Uterus (tissue), 2 donors: ENCODE results near the gene MAGI3.

Experiments used
- POLR2A ChIP-seq, 2 donors: fragments of 450-650 bp; IDR thresholded peaks; one replicate each; pipeline ENCODE4 v1.6.1; 2016; ENCODE audit warnings: antibody characterized with exemption in 2 of 2, mild to moderate bottlenecking in 1 of 2, moderate library complexity in 1 of 2
- TF ChIP-seq, protein P1 (sequence below), 4 experiments: fragments of 200-600 bp in 2 of 4; fragments of 450-650 bp in 2 of 4; sonication (generic) in 2 of 4; IDR thresholded peaks; one replicate each; pipeline ENCODE4 v1.5.1; 2016 to 2019; ENCODE audit warnings: antibody characterized with exemption in 4 of 4, mild to moderate bottlenecking in 2 of 4, moderate library complexity in 1 of 4

DNA sequence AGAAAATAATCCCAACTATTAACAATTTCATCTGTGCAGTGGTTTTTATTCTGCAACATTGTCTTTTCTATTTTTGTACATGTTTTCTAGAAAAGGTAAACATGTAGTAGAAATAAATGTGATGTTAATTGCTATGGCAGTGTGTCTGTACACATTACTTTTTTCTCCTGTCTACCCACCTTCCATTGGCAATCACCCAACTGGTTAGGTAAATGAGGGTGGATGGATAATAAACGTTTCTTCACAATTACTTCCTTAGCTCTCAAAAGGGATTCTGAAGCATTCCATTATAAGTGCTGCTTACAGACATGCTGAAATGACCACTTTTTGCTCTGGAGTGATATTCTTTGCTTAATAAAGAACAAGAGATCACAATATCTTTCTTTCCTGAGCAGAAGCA, 61.4 kb downstream of the MAGI3 start:
- no peak for TF ChIP-seq POLR2A (IDR thresholded peaks at IDR 0.05)
- TF ChIP-seq, protein P1, sequence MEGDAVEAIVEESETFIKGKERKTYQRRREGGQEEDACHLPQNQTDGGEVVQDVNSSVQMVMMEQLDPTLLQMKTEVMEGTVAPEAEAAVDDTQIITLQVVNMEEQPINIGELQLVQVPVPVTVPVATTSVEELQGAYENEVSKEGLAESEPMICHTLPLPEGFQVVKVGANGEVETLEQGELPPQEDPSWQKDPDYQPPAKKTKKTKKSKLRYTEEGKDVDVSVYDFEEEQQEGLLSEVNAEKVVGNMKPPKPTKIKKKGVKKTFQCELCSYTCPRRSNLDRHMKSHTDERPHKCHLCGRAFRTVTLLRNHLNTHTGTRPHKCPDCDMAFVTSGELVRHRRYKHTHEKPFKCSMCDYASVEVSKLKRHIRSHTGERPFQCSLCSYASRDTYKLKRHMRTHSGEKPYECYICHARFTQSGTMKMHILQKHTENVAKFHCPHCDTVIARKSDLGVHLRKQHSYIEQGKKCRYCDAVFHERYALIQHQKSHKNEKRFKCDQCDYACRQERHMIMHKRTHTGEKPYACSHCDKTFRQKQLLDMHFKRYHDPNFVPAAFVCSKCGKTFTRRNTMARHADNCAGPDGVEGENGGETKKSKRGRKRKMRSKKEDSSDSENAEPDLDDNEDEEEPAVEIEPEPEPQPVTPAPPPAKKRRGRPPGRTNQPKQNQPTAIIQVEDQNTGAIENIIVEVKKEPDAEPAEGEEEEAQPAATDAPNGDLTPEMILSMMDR (IDR thresholded peaks at IDR 0.05) = no peak
